Sigmoid colon (tissue), 7 donors: ENCODE data around the gene ARHGAP6. TPM values are rescaled to one million over a fixed set of nuclear protein-coding genes. Genes with fewer than 3 reads are reported as not detected.

ENCODE experiments used
- DNase-seq: peaks from one replicate; pipeline ENCODE4 v3.0.0-alpha.2; 2019
- H3K27ac ChIP-seq, 4 donors: fragments of 200-600 bp; sonication (generic); one replicate each; pipeline ENCODE4 v1.5.1; 2016 to 2019; ENCODE audit warnings: mild to moderate bottlenecking in 1 of 4
- H3K27me3 ChIP-seq, 3 donors: fragments of 200-600 bp; sonication (generic); one replicate each; pipeline ENCODE4 v1.5.1; 2019; ENCODE audit warnings: mild to moderate bottlenecking in 1 of 3
- H3K36me3 ChIP-seq, 4 donors: fragments of 200-600 bp; sonication (generic); one replicate each; pipeline ENCODE4 v1.5.1; 2016 to 2019
- H3K4me1 ChIP-seq, 4 donors: fragments of 200-600 bp; sonication (generic); one replicate each; pipeline ENCODE4 v1.5.1; 2017 to 2019
- H3K4me3 ChIP-seq, 4 donors: fragments of 200-600 bp; sonication (generic); one replicate each; pipeline ENCODE4 v1.5.1; 2017 to 2019; ENCODE audit warnings: mild to moderate bottlenecking in 2 of 4, moderate library complexity in 1 of 4
- H3K9me3 ChIP-seq, 4 donors: fragments of 200-600 bp in 3 of 4; sonication (generic) in 3 of 4; one replicate each; pipeline versions ENCODE4 v1.5.1 to v1.6.1; 2013 to 2019
- EP300 ChIP-seq, 4 donors: sonication (generic); formaldehyde crosslinking; IDR thresholded peaks; one replicate each; pipeline ENCODE4 v1.6.1; 2017; ENCODE audit warnings: antibody characterized with exemption in 4 of 4
- POLR2A ChIP-seq, 2 donors: fragments of 450-650 bp; IDR thresholded peaks; one replicate each; pipeline ENCODE4 v1.6.1; 2016; ENCODE audit warnings: antibody characterized with exemption in 2 of 2, mild to moderate bottlenecking in 2 of 2, moderate library complexity in 2 of 2
- POLR2AphosphoS5 ChIP-seq, 4 donors: sonication (generic); formaldehyde crosslinking; IDR thresholded peaks; one replicate each; pipeline ENCODE4 v1.6.1; 2017; ENCODE audit warnings: antibody characterized with exemption in 4 of 4
- WGBS, 2 donors: extraction: QIAGEN DNeasy Blood & Tissue Kit; methylation state at CpG; one replicate each; pipeline ENCODE4 v1.1.7; 2013; 5-methylcytosine and 5-hydroxymethylcytosine counted together
- intact Hi-C: fragments of 100-400 bp; cut with DNase I; formaldehyde crosslinking; loops from one replicate; pipeline ENCODE4 v1.15.1; 2023
- polyA plus RNA-seq, 3 donors: library from polyadenylated mRNA; stranded (reverse); fragments of 200-250 nt; gene quantifications; one replicate each; pipeline ENCODE4 v1.2.3, GENCODE V29; 2013
- total RNA-seq, 4 donors: library from RNA; depleted of rRNA; stranded (reverse); fragments of >200 nt; gene quantifications; one replicate each; pipeline ENCODE4 v1.1.0, GENCODE V29; 2016
- TF ChIP-seq, protein P1 (sequence below), 4 experiments: fragments of 450-650 bp in 3 of 4; fragments of 200-600 bp in 1 of 4; IDR thresholded peaks; one replicate each; pipeline ENCODE4 v1.5.1; 2016 to 2019; ENCODE audit warnings: antibody characterized with exemption in 4 of 4, mild to moderate bottlenecking in 3 of 4, moderate library complexity in 2 of 4
- donor health status: healthy with polysubstance abuse.
- donor health status: Bipolar disorder and iron deficiency.
- donor health status: healthy.

The ARHGAP6 gene
- total and polyA plus RNA-seq, 7 donors: 1.4 to 47.6 (median 36.2) TPM

GRCh38 chrX:11374570-11374969, 291.1 kb downstream of the ARHGAP6 start:
- 18 to 81% methylated on average over 2 of the region's 2 CpGs for WGBS, 2 donors
- no peak for DNase-seq
- Histone ChIP-seq H3K4me3 (no peak overlapping the region), H3K4me1 (no peaks in the 10 kb centered on the region), H3K27ac (no peak overlapping the region), H3K27me3 (no peaks in the 10 kb centered on the region), H3K9me3 (no peaks in the 10 kb centered on the region), H3K36me3 (no peaks in the 10 kb centered on the region)
- intact Hi-C loops: loop anchor here (10.0 kb wide), 1 partner anchor 380 kb away; the partner anchor contains the start of gene MSL3
- TF ChIP-seq POLR2AphosphoS5 (IDR thresholded peaks at IDR 0.05): no peak
- TF ChIP-seq POLR2A (IDR thresholded peaks at IDR 0.05): no peak
- TF ChIP-seq, protein P1, sequence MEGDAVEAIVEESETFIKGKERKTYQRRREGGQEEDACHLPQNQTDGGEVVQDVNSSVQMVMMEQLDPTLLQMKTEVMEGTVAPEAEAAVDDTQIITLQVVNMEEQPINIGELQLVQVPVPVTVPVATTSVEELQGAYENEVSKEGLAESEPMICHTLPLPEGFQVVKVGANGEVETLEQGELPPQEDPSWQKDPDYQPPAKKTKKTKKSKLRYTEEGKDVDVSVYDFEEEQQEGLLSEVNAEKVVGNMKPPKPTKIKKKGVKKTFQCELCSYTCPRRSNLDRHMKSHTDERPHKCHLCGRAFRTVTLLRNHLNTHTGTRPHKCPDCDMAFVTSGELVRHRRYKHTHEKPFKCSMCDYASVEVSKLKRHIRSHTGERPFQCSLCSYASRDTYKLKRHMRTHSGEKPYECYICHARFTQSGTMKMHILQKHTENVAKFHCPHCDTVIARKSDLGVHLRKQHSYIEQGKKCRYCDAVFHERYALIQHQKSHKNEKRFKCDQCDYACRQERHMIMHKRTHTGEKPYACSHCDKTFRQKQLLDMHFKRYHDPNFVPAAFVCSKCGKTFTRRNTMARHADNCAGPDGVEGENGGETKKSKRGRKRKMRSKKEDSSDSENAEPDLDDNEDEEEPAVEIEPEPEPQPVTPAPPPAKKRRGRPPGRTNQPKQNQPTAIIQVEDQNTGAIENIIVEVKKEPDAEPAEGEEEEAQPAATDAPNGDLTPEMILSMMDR (IDR thresholded peaks at IDR 0.05): no peak
- no peak for TF ChIP-seq EP300 (IDR thresholded peaks at IDR 0.05)

- DNase-seq: no peak
Observed at GRCh38 chrX:11371106-11371505, 294.6 kb downstream of the ARHGAP6 start.

GRCh38 chrX:11367609-11368430, 297.9 kb downstream of the ARHGAP6 start:
- Histone ChIP-seq H3K4me1 (no peaks in the 10 kb centered on the region), H3K27me3 (no peaks in the 10 kb centered on the region), H3K4me3 (no peak overlapping the region), H3K27ac (no peak overlapping the region), H3K9me3 (no peaks in the 10 kb centered on the region), H3K36me3 (no peaks in the 10 kb centered on the region)
- 71 to 72% methylated on average over 7 of the region's 7 CpGs for WGBS, 2 donors
- no peak for DNase-seq
- intact Hi-C loops: no loop called here
- no peak for TF ChIP-seq EP300 (IDR thresholded peaks at IDR 0.05)
- TF ChIP-seq, protein P1 (IDR thresholded peaks at IDR 0.05): no peak
- no peak for TF ChIP-seq POLR2A (IDR thresholded peaks at IDR 0.05)
- no peak for TF ChIP-seq POLR2AphosphoS5 (IDR thresholded peaks at IDR 0.05)

More at GRCh38 chrX:11371106-11371505, 294.6 kb downstream of the ARHGAP6 start:
- intact Hi-C loops: loop anchor here (10.0 kb wide), 1 partner anchor 384 kb away; the partner anchor contains the start of gene MSL3
- Histone ChIP-seq H3K4me3 (no peak overlapping the region), H3K36me3 (no peaks in the 10 kb centered on the region), H3K4me1 (no peaks in the 10 kb centered on the region), H3K27me3 (no peaks in the 10 kb centered on the region), H3K27ac (no peak overlapping the region), H3K9me3 (no peaks in the 10 kb centered on the region)
- TF ChIP-seq, protein P1 (IDR thresholded peaks at IDR 0.05): no peak
- no peak for TF ChIP-seq EP300 (IDR thresholded peaks at IDR 0.05)
- no peak for TF ChIP-seq POLR2AphosphoS5 (IDR thresholded peaks at IDR 0.05)
- TF ChIP-seq POLR2A (IDR thresholded peaks at IDR 0.05): no peak

GRCh38 chrX:11366998-11367595, 298.6 kb downstream of the ARHGAP6 start:
- no peaks in the 10 kb centered on the region for H3K9me3 ChIP-seq
- H3K36me3 ChIP-seq: no peaks in the 10 kb centered on the region
- H3K27ac ChIP-seq: no peak overlapping the region
- no peaks in the 10 kb centered on the region for H3K4me1 ChIP-seq
- TF ChIP-seq POLR2AphosphoS5 (IDR thresholded peaks at IDR 0.05): no peak
- TF ChIP-seq, protein P1 (IDR thresholded peaks at IDR 0.05): no peak
- TF ChIP-seq POLR2A (IDR thresholded peaks at IDR 0.05): no peak
- no peak for TF ChIP-seq EP300 (IDR thresholded peaks at IDR 0.05)
- H3K4me3 ChIP-seq: no peak overlapping the region
- 87 to 90% methylated on average over 2 of the region's 2 CpGs for WGBS, 2 donors
- no peaks in the 10 kb centered on the region for H3K27me3 ChIP-seq
- DNase-seq: no peak
- intact Hi-C loops: no loop called here
